Prostate gland (tissue), 2 donors: Measurements from ENCODE around the gene SPP2. TPM values are rescaled to one million over a fixed set of nuclear protein-coding genes. Genes with fewer than 3 reads are reported as not detected.

Experiments used
- DNase-seq: peaks from one replicate; pipeline ENCODE4 v3.0.0-alpha.2; 2019; ENCODE audit warnings: low spot score
- H3K27ac ChIP-seq, 2 donors: fragments of 200-600 bp; sonication (generic); 2 replicates each; pipeline ENCODE4 v1.5.1; 2017 to 2019
- H3K27me3 ChIP-seq: fragments of 200-600 bp; sonication (generic); replicated peaks from 2 replicates; pipeline ENCODE4 v1.5.1; 2019; ENCODE audit not compliant: insufficient read depth
- H3K36me3 ChIP-seq, 2 donors: fragments of 200-600 bp; sonication (generic); 1 replicate in 1 of 2; 2 replicates in 1 of 2; pipeline versions ENCODE4 v1.5.1 to v1.8.1; 2017 to 2019
- H3K4me1 ChIP-seq: fragments of 200-600 bp; sonication (generic); replicated peaks from 2 replicates; pipeline ENCODE4 v1.5.1; 2019
- H3K4me3 ChIP-seq, 2 donors: fragments of 200-600 bp; sonication (generic); 2 replicates each; pipeline ENCODE4 v1.5.1; 2017 to 2019
- H3K9me3 ChIP-seq: fragments of 200-600 bp; sonication (generic); 2 replicates; pipeline ENCODE4 v1.5.1; 2017
- POLR2A ChIP-seq: fragments of 450-650 bp; IDR thresholded peaks from one replicate; pipeline ENCODE4 v1.6.1; 2016; ENCODE audit warnings: antibody characterized with exemption, mild to moderate bottlenecking
- POLR2AphosphoS5 ChIP-seq: sonication (generic); formaldehyde crosslinking; IDR thresholded peaks from one replicate; pipeline ENCODE4 v1.6.1; 2017; ENCODE audit warnings: antibody characterized with exemption
- WGBS: methylation state at CpG from one replicate; pipeline ENCODE4 v1.1.5; 2018; 5-methylcytosine and 5-hydroxymethylcytosine counted together
- intact Hi-C: fragments of 100-400 bp; cut with DNase I; formaldehyde crosslinking; loops from one replicate; pipeline ENCODE4 v1.14.2; 2022
- total RNA-seq, 2 donors: library from RNA; depleted of rRNA; stranded (reverse); fragments of >200 nt; gene quantifications; one replicate each; pipeline ENCODE4 v1.1.0, GENCODE V29; 2016
- TF ChIP-seq, protein P1 (sequence below), 4 experiments: fragments of 200-600 bp in 2 of 4; fragments of 450-650 bp in 2 of 4; sonication (generic) in 2 of 4; IDR thresholded peaks; 1 replicate in 3 of 4; 2 replicates in 1 of 4; pipeline ENCODE4 v1.5.1; 2016 to 2019; ENCODE audit warnings: antibody characterized with exemption in 4 of 4, mild to moderate bottlenecking in 2 of 4, moderate library complexity in 2 of 4

Gene SPP2
- total RNA-seq, 2 donors from 2014 or later = not detected

DNA sequence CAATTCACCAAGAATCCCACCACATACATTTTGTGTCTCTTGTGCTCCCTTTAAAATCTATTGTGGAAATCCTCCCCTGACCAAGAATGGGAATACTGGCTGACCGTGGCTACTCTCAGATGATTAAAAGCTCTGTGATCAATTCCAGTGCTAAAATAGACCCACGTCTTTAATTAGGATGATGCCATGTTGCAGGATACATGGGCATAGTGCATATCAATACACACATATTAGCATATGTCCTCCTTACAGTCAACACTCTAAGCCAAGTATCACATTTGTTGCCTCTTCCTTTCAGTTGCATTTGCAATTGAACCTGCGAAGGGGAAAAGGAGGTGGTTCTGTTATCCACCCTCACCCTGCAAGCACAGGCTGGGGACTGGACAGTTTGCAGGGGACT lies 41.8 kb downstream of the SPP2 start:
- WGBS = 86% methylated on average over 3 of the region's 3 CpGs
- no peak overlapping the region for H3K27ac ChIP-seq
- no peak overlapping the region for H3K4me3 ChIP-seq
- intact Hi-C loops = no loop called here
- H3K9me3 ChIP-seq = no peaks in the 10 kb centered on the region
- no peak for DNase-seq
- no peaks in the 10 kb centered on the region for H3K27me3 ChIP-seq
- TF ChIP-seq POLR2A = no peak
- no peak for TF ChIP-seq POLR2AphosphoS5
- TF ChIP-seq, protein P1, sequence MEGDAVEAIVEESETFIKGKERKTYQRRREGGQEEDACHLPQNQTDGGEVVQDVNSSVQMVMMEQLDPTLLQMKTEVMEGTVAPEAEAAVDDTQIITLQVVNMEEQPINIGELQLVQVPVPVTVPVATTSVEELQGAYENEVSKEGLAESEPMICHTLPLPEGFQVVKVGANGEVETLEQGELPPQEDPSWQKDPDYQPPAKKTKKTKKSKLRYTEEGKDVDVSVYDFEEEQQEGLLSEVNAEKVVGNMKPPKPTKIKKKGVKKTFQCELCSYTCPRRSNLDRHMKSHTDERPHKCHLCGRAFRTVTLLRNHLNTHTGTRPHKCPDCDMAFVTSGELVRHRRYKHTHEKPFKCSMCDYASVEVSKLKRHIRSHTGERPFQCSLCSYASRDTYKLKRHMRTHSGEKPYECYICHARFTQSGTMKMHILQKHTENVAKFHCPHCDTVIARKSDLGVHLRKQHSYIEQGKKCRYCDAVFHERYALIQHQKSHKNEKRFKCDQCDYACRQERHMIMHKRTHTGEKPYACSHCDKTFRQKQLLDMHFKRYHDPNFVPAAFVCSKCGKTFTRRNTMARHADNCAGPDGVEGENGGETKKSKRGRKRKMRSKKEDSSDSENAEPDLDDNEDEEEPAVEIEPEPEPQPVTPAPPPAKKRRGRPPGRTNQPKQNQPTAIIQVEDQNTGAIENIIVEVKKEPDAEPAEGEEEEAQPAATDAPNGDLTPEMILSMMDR (IDR thresholded peaks at IDR 0.05) = no peak
- no peaks in the 10 kb centered on the region for H3K36me3 ChIP-seq
- H3K4me1 ChIP-seq = no peaks in the 10 kb centered on the region

DNA sequence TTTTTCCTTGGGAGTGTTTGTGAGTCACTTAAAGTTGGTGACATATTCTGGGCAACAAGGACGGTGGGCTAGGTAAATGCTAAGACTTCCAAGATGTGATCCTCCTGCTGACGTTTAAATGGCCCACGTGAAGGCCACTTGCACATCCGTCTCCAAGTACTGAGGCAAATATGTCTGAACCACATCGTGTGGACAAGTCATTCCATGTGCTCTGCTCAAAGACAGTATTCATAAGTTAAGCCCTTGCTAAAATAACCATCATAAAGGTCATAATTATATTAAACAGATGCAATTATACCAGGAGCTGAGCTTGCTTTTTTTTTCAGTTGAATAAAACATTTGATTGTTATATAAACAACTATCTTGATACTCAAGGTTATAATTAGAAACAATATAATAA lies 44.8 kb downstream of the SPP2 start:
- intact Hi-C loops = no loop called here
- no peaks in the 10 kb centered on the region for H3K36me3 ChIP-seq
- H3K4me3 ChIP-seq = no peak overlapping the region
- no peak overlapping the region for H3K27ac ChIP-seq
- no peaks in the 10 kb centered on the region for H3K4me1 ChIP-seq
- no peaks in the 10 kb centered on the region for H3K27me3 ChIP-seq
- DNase-seq = no peak
- no peak for TF ChIP-seq POLR2A
- TF ChIP-seq, protein P1 (IDR thresholded peaks at IDR 0.05) = no peak
- no peak for TF ChIP-seq POLR2AphosphoS5
- whole genome bisulfite sequencing = 65% methylated on average over 5 of the region's 5 CpGs
- H3K9me3 ChIP-seq = no peaks in the 10 kb centered on the region

DNA sequence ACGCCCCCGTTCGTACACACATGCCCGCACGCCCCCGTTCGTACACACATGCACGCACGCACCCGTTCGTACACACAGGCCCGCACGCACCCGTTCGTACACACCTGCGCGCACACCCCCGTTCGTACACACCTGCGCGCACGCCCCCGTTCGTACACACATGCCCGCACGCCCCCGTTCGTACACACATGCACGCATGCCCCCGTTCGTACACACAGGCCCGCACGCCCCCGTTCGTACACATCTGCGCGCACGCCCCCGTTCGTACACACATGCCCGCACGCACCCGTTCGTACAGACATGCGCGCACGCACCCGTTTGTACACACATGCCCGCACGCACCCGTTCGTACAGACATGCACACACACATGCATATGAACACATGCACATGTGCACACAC lies 45.7 kb downstream of the SPP2 start:
- Histone ChIP-seq H3K27ac (no peak overlapping the region), H3K9me3 (no peaks in the 10 kb centered on the region), H3K36me3 (no peaks in the 10 kb centered on the region), H3K4me3 (no peak overlapping the region), H3K4me1 (no peaks in the 10 kb centered on the region), H3K27me3 (no peaks in the 10 kb centered on the region)
- intact Hi-C loops = no loop called here
- no peak for DNase-seq
- TF ChIP-seq POLR2AphosphoS5 = no peak
- TF ChIP-seq, protein P1 (IDR thresholded peaks at IDR 0.05) = no peak
- TF ChIP-seq POLR2A = no peak
- 96% methylated on average over 52 of the region's 52 CpGs for WGBS

DNA sequence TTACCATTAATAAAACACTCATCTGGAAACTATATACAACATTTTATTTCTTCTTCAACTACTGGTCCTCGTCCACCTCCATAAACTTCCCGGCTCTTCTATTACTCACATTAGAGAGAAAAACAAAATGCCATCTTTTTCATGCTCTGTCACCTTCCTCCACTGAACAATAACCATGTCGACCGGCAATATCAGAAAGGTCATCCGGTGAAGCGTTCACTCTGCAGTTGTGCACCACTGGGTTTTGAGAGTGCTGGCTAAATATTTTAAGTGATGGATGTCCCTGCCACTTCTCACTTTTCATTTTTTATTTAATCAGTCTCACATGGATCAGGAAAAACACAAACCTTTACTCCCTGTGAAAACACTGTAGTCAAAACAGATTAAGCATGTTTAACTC lies 48.2 kb downstream of the SPP2 start:
- no peaks in the 10 kb centered on the region for H3K4me1 ChIP-seq
- no peaks in the 10 kb centered on the region for H3K36me3 ChIP-seq
- no peaks in the 10 kb centered on the region for H3K27me3 ChIP-seq
- no peak overlapping the region for H3K4me3 ChIP-seq
- no peak overlapping the region for H3K27ac ChIP-seq
- 62% methylated on average over 6 of the region's 6 CpGs for WGBS
- no peaks in the 10 kb centered on the region for H3K9me3 ChIP-seq
- TF ChIP-seq POLR2A (no peak), POLR2AphosphoS5 (no peak)
- TF ChIP-seq, protein P1 (IDR thresholded peaks at IDR 0.05) = no peak
- no peak for DNase-seq
- intact Hi-C loops = no loop called here

DNA sequence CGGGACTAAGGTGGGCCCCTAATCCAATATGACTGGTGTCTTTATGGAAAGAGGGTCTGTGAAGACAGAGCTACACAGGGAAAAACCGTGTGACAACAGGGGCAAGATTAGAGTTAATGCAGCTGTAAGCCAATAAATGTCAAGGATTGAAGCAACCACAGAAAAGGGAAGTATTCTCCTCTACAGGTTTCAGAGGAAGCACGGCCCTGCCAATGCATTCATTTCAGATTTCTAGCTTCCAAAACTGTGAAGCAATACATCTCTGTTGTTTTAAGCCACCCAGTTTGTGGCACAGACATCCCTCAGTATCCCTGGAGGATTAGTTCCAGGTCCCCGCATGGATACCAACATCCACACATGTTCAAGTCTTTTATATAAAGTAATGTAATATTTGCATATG lies 48.8 kb downstream of the SPP2 start:
- intact Hi-C loops = no loop called here
- no peaks in the 10 kb centered on the region for H3K27me3 ChIP-seq
- 29% methylated on average over 4 of the region's 4 CpGs for WGBS

More for the DNA sequence above, 48.8 kb downstream of the SPP2 start:
- no peak overlapping the region for H3K4me3 ChIP-seq
- no peak for DNase-seq
- no peak for TF ChIP-seq POLR2AphosphoS5
- TF ChIP-seq, protein P1 (IDR thresholded peaks at IDR 0.05) = no peak
- no peak for TF ChIP-seq POLR2A
- no peaks in the 10 kb centered on the region for H3K4me1 ChIP-seq
- no peaks in the 10 kb centered on the region for H3K9me3 ChIP-seq
- H3K36me3 ChIP-seq = no peaks in the 10 kb centered on the region
- no peak overlapping the region for H3K27ac ChIP-seq
